ES-I3 (cell line): Measurements from ENCODE around the gene SGK1.

Experiments used
- H3K36me3 ChIP-seq: 2 replicates; pipeline ENCODE4 v1.6.1; 2013; ENCODE audit warnings: mild to moderate bottlenecking, low read length, control low read depth, moderate library complexity; ENCODE audit not compliant: insufficient read depth
- H3K4me1 ChIP-seq: 2 replicates; pipeline ENCODE4 v1.6.1; 2013; ENCODE audit warnings: mild to moderate bottlenecking, control low read depth, low read length; ENCODE audit not compliant: insufficient read depth
- H3K9ac ChIP-seq: 2 replicates; pipeline ENCODE4 v1.6.1; 2013; ENCODE audit warnings: low read depth, mild to moderate bottlenecking, low read length, moderate library complexity
- H3K9me3 ChIP-seq: 2 replicates; pipeline ENCODE4 v1.6.1; 2013; ENCODE audit warnings: mild to moderate bottlenecking, low read length, moderate library complexity; ENCODE audit not compliant: control insufficient read depth, insufficient read depth

SGK1 gene

GRCh38 chr6:134138226-134138975 is 179.5 kb downstream of the SGK1 start:
- no peaks in the 10 kb centered on the region for H3K36me3 ChIP-seq
- no peak overlapping the region for H3K9ac ChIP-seq
- no peaks in the 10 kb centered on the region for H3K9me3 ChIP-seq
- H3K4me1 ChIP-seq = no peaks in the 10 kb centered on the region

- Histone ChIP-seq H3K36me3 (no peaks in the 10 kb centered on the region), H3K9ac (no peak overlapping the region), H3K4me1 (peaks cover 3% of the 10 kb centered on the region; the same call in 1 of the 2 replicates), H3K9me3 (peaks cover 4% of the 10 kb centered on the region; the same call in 1 of the 2 replicates)
Measured at GRCh38 chr6:134134654-134135053, 183.3 kb downstream of the SGK1 start.

GRCh38 chr6:134132494-134133141 is 185.3 kb downstream of the SGK1 start:
- no peak overlapping the region for H3K9ac ChIP-seq
- peaks cover 3% of the 10 kb centered on the region; the same call in 1 of the 2 replicates for H3K4me1 ChIP-seq
- peaks cover 4% of the 10 kb centered on the region; the same call in 1 of the 2 replicates for H3K9me3 ChIP-seq
- no peaks in the 10 kb centered on the region for H3K36me3 ChIP-seq

GRCh38 chr6:134131530-134132139 is 186.3 kb downstream of the SGK1 start:
- Histone ChIP-seq H3K9ac (no peak overlapping the region), H3K4me1 (peaks cover 3% of the 10 kb centered on the region; the same call in 1 of the 2 replicates), H3K9me3 (peaks cover 4% of the 10 kb centered on the region; the same call in 1 of the 2 replicates), H3K36me3 (no peaks in the 10 kb centered on the region)

GRCh38 chr6:134128146-134128545 is 189.8 kb downstream of the SGK1 start:
- H3K9ac ChIP-seq = no peak overlapping the region
- no peaks in the 10 kb centered on the region for H3K36me3 ChIP-seq
- H3K9me3 ChIP-seq = peaks cover 4% of the 10 kb centered on the region; the same call in 1 of the 2 replicates
- H3K4me1 ChIP-seq = peaks cover 3% of the 10 kb centered on the region; the same call in 1 of the 2 replicates

- H3K9ac ChIP-seq = no peak overlapping the region
Measured at GRCh38 chr6:134123666-134124208, 194.2 kb downstream of the SGK1 start.

GRCh38 chr6:134122775-134123174 is 195.1 kb downstream of the SGK1 start:
- Histone ChIP-seq H3K9me3 (no peaks in the 10 kb centered on the region; the same call in 1 of the 2 replicates), H3K9ac (no peak overlapping the region), H3K4me1 (no peaks in the 10 kb centered on the region), H3K36me3 (no peaks in the 10 kb centered on the region)

More at GRCh38 chr6:134123666-134124208, 194.2 kb downstream of the SGK1 start:
- Histone ChIP-seq H3K4me1 (no peaks in the 10 kb centered on the region), H3K36me3 (no peaks in the 10 kb centered on the region), H3K9me3 (no peaks in the 10 kb centered on the region; the same call in 1 of the 2 replicates)

GRCh38 chr6:134119486-134119885 is 198.4 kb downstream of the SGK1 start:
- H3K4me1 ChIP-seq = no peaks in the 10 kb centered on the region; the same call in 1 of the 2 replicates
- no peak overlapping the region for H3K9ac ChIP-seq
- no peaks in the 10 kb centered on the region; the same call in 1 of the 2 replicates for H3K9me3 ChIP-seq
- H3K36me3 ChIP-seq = no peaks in the 10 kb centered on the region
